Stimulated activated CD8-positive, alpha-beta memory T cell treated with anti-CD3 and anti-CD28 coated beads, Interleukin-15, amount 100 ng/mL, for 48 hours (primary cell): ENCODE data around the gene RMRP.

ENCODE experiments used
- DNase-seq, 2 donors: peaks; one replicate each; pipeline ENCODE4 v3.0.0-alpha.2; 2020; ENCODE audit warnings: low read depth in 2 of 2

Gene RMRP

GRCh38 chr9:35687306-35687705, 29.5 kb upstream of the RMRP start:
- no peak for DNase-seq

GRCh38 chr9:35686222-35687203, 28.7 kb upstream of the RMRP start:
- no peak for DNase-seq

GRCh38 chr9:35685506-35685905, 27.7 kb upstream of the RMRP start:
- DNase-seq = no peak

GRCh38 chr9:35684921-35685320, 27.1 kb upstream of the RMRP start:
- DNase-seq = no peak

- no peak for DNase-seq
These were observed 25.5 kb upstream of the RMRP start for GRCh38 chr9:35683323-35683722.

GRCh38 chr9:35682520-35683315, 24.9 kb upstream of the RMRP start:
- no peak for DNase-seq

GRCh38 chr9:35682051-35682450, 24.2 kb upstream of the RMRP start:
- no peak for DNase-seq

GRCh38 chr9:35681341-35682002, 23.7 kb upstream of the RMRP start:
- DNase-seq = no peak

GRCh38 chr9:35680331-35681105, 22.7 kb upstream of the RMRP start:
- no peak for DNase-seq

GRCh38 chr9:35679766-35680330, 22.0 kb upstream of the RMRP start:
- no peak for DNase-seq

GRCh38 chr9:35679091-35679490, 21.3 kb upstream of the RMRP start:
- no peak for DNase-seq

GRCh38 chr9:35675732-35676392, 18.0 kb upstream of the RMRP start:
- no peak for DNase-seq

GRCh38 chr9:35675204-35675603, 17.4 kb upstream of the RMRP start:
- DNase-seq = no peak

GRCh38 chr9:35674025-35674361, 16.2 kb upstream of the RMRP start:
- no peak for DNase-seq

- no peak for DNase-seq
These were observed 15.6 kb upstream of the RMRP start, which contains the start of gene CA9 for GRCh38 chr9:35673132-35674024. CA9 (plus strand) TSS chr9:35673928; CDS start chr9:35673960, 32 bp downstream.

GRCh38 chr9:35669331-35670145, 11.7 kb upstream of the RMRP start:
- no peak for DNase-seq

GRCh38 chr9:35667939-35668338, 10.1 kb upstream of the RMRP start:
- DNase-seq = no peak

GRCh38 chr9:35666549-35666948, 8.7 kb upstream of the RMRP start:
- DNase-seq = no peak

- DNase-seq = no peak
These were observed 8.2 kb upstream of the RMRP start for GRCh38 chr9:35666045-35666444.
